Uterus (tissue), 2 donors: Measurements from ENCODE around the gene SLC25A48.

Experiments used
- POLR2A ChIP-seq, 2 donors: fragments of 450-650 bp; IDR thresholded peaks; one replicate each; pipeline ENCODE4 v1.6.1; 2016; ENCODE audit warnings: antibody characterized with exemption in 2 of 2, mild to moderate bottlenecking in 1 of 2, moderate library complexity in 1 of 2
- TF ChIP-seq, protein P1 (sequence below), 4 experiments: fragments of 200-600 bp in 2 of 4; fragments of 450-650 bp in 2 of 4; sonication (generic) in 2 of 4; IDR thresholded peaks; one replicate each; pipeline ENCODE4 v1.5.1; 2016 to 2019; ENCODE audit warnings: antibody characterized with exemption in 4 of 4, mild to moderate bottlenecking in 2 of 4, moderate library complexity in 1 of 4

DNA sequence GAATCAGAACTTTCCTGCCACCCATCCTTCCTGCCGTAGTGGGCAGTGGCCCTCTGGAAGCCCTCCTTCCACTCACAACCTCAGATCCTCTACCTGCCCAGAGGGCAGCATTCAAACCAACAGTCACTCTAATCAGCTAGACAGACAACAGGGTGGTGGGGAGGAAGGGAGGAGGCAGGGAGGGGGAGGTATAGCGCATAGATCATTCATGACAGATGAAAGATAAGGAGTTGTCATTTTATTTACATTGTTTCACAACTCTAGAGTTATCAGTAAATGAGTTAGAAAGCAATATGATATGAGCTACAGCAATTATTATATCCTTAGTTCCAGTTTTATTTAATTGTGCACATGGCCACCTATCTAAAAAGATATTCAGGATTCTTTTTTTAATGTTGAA, 60.3 kb downstream of the SLC25A48 start:
- TF ChIP-seq, protein P1, sequence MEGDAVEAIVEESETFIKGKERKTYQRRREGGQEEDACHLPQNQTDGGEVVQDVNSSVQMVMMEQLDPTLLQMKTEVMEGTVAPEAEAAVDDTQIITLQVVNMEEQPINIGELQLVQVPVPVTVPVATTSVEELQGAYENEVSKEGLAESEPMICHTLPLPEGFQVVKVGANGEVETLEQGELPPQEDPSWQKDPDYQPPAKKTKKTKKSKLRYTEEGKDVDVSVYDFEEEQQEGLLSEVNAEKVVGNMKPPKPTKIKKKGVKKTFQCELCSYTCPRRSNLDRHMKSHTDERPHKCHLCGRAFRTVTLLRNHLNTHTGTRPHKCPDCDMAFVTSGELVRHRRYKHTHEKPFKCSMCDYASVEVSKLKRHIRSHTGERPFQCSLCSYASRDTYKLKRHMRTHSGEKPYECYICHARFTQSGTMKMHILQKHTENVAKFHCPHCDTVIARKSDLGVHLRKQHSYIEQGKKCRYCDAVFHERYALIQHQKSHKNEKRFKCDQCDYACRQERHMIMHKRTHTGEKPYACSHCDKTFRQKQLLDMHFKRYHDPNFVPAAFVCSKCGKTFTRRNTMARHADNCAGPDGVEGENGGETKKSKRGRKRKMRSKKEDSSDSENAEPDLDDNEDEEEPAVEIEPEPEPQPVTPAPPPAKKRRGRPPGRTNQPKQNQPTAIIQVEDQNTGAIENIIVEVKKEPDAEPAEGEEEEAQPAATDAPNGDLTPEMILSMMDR (IDR thresholded peaks at IDR 0.05): no peak
- no peak for TF ChIP-seq POLR2A (IDR thresholded peaks at IDR 0.05)
